Body of pancreas (tissue), 4 donors: ENCODE measurements around the gene FAM43B. TPM values are rescaled to one million over a fixed set of nuclear protein-coding genes. Genes with fewer than 3 reads are reported as not detected.

Experiments
- ATAC-seq: fragments of 150-250 bp; one replicate; pipeline ENCODE4 v1.9.1; 2016
- DNase-seq, 4 donors: peaks; one replicate each; pipeline ENCODE4 v3.0.0-alpha.2; 2019
- H3K27ac ChIP-seq, 4 donors: fragments of 200-600 bp; sonication (generic); 1 replicate in 3 of 4; 2 replicates in 1 of 4; pipeline versions ENCODE4 v1.5.1 to v1.6.1; 2016 to 2019; ENCODE audit warnings: mild to moderate bottlenecking in 1 of 4, mixed read lengths in 1 of 4, moderate library complexity in 1 of 4
- H3K27me3 ChIP-seq, 2 donors: fragments of 200-600 bp; sonication (generic); one replicate each; pipeline ENCODE4 v1.6.0; 2016; ENCODE audit warnings: mild to moderate bottlenecking in 1 of 2
- H3K36me3 ChIP-seq, 2 donors: fragments of 200-600 bp; sonication (generic); replicated peaks in 1 of 2; 2 replicates each; pipeline ENCODE4 v1.5.1; 2016; ENCODE audit warnings: low read depth in 2 of 2; ENCODE audit not compliant: insufficient read depth in 1 of 2
- H3K4me1 ChIP-seq: fragments of 200-600 bp; sonication (generic); one replicate; pipeline ENCODE4 v1.6.0; 2016
- H3K4me3 ChIP-seq, 2 donors: fragments of 200-600 bp; sonication (generic); 1 replicate in 1 of 2; 2 replicates in 1 of 2; pipeline ENCODE4 v1.5.1; 2016 to 2019
- H3K9me3 ChIP-seq, 3 donors: fragments of 200-600 bp; sonication (generic); 1 replicate in 2 of 3; 2 replicates in 1 of 3; pipeline ENCODE4 v1.5.1; 2016
- POLR2A ChIP-seq, 3 donors: fragments of 450-650 bp; IDR thresholded peaks; one replicate each; pipeline ENCODE4 v1.6.1; 2016; ENCODE audit warnings: antibody characterized with exemption in 3 of 3, mild to moderate bottlenecking in 2 of 3
- WGBS, 2 donors: methylation state at CpG; one replicate each; pipeline ENCODE4 v1.1.5; 2017; 5-methylcytosine and 5-hydroxymethylcytosine counted together
- intact Hi-C: fragments of 100-400 bp; cut with DNase I; formaldehyde crosslinking; loops from one replicate; pipeline ENCODE4 v1.15.1; 2023
- total RNA-seq, 2 donors: library from RNA; depleted of rRNA; stranded (reverse); fragments of >200 nt; gene quantifications; one replicate each; pipeline ENCODE4 v1.1.0, GENCODE V29; 2016
- TF ChIP-seq, protein P1 (sequence below), 7 experiments: fragments of 450-650 bp in 4 of 7; fragments of 200-600 bp in 3 of 7; sonication (generic) in 3 of 7; IDR thresholded peaks; one replicate each; pipeline ENCODE4 v1.5.1; 2016 to 2019; ENCODE audit warnings: antibody characterized with exemption in 7 of 7

The FAM43B gene
- total RNA-seq, 2 donors from 2014 or later, result 0.26 to 3.6 TPM

DNA sequence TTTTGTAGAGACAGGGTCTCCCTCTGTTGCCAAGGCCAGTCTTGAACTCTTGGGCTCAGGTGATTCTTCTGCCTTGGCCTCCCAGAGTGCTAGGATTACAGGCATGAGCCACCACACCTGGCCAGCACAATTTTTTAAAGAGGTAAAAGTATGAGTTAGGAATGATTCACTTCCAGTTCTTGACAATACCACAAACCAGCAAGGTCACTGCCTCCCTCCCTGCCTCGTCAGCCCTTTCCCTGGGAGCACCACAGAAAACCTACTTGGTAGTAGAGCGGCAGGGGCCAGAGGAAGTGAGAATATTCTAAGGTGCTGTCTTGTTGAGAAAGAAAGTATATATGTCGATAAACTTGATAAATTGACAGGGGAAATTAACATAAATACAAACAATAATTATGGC lies 25.7 kb downstream of the FAM43B start:
- ATAC-seq (no peak), DNase-seq (no peak)
- H3K27me3 ChIP-seq, result no peaks in the 10 kb centered on the region
- 69 to 77% methylated on average over 3 of the region's 3 CpGs for WGBS, 2 donors
- no peaks in the 10 kb centered on the region for H3K9me3 ChIP-seq
- no peak overlapping the region for H3K27ac ChIP-seq
- H3K36me3 ChIP-seq, result no peaks in the 10 kb centered on the region
- H3K4me1 ChIP-seq, result no peaks in the 10 kb centered on the region
- intact Hi-C loops, result no loop called here
- H3K4me3 ChIP-seq, result no peak overlapping the region
- TF ChIP-seq POLR2A (IDR thresholded peaks at IDR 0.05), result no peak
- TF ChIP-seq, protein P1, sequence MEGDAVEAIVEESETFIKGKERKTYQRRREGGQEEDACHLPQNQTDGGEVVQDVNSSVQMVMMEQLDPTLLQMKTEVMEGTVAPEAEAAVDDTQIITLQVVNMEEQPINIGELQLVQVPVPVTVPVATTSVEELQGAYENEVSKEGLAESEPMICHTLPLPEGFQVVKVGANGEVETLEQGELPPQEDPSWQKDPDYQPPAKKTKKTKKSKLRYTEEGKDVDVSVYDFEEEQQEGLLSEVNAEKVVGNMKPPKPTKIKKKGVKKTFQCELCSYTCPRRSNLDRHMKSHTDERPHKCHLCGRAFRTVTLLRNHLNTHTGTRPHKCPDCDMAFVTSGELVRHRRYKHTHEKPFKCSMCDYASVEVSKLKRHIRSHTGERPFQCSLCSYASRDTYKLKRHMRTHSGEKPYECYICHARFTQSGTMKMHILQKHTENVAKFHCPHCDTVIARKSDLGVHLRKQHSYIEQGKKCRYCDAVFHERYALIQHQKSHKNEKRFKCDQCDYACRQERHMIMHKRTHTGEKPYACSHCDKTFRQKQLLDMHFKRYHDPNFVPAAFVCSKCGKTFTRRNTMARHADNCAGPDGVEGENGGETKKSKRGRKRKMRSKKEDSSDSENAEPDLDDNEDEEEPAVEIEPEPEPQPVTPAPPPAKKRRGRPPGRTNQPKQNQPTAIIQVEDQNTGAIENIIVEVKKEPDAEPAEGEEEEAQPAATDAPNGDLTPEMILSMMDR (IDR thresholded peaks at IDR 0.05), result no peak

DNA sequence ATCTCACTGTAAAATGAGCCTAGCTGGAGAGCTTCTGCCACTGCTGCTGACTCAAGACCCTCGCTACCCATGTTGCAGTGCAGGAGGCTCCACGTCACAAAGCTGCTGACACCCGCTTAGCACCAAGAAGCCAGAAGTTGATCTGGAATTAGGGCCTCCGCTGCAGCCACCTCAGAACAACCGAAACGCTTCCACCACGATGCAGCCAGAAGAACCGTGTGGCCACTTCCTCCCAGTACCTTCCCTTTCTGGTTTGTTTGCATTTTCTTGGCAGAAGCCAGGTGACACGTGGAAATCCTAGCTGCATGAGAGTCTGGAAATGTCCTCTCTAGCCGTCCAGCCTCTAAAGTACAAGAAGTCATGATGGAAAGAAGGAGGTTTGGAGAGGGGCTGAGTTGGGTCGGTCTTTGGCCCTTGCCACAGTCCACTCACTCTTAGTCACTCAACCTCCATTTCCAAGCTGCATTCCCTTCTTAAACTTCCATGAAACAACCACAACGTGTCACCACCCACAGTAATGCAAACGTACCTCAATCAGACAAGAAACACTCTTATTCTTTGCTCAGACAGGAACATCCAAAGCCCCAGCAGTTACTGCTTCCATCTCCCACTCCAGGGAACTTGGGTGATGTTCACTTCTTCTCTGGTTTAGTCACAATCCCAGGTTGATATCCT lies 26.5 kb downstream of the FAM43B start:
- Histone ChIP-seq H3K9me3 (no peaks in the 10 kb centered on the region), H3K4me3 (no peak overlapping the region), H3K27ac (no peak overlapping the region), H3K27me3 (no peaks in the 10 kb centered on the region), H3K4me1 (no peaks in the 10 kb centered on the region), H3K36me3 (no peaks in the 10 kb centered on the region)
- WGBS, 2 donors, result 58 to 68% methylated on average over 13 of the region's 13 CpGs
- intact Hi-C loops, result no loop called here
- ATAC-seq, result no peak
- TF ChIP-seq, protein P1 (IDR thresholded peaks at IDR 0.05), result no peak
- TF ChIP-seq POLR2A (IDR thresholded peaks at IDR 0.05), result no peak
- DNase-seq, result no peak

DNA sequence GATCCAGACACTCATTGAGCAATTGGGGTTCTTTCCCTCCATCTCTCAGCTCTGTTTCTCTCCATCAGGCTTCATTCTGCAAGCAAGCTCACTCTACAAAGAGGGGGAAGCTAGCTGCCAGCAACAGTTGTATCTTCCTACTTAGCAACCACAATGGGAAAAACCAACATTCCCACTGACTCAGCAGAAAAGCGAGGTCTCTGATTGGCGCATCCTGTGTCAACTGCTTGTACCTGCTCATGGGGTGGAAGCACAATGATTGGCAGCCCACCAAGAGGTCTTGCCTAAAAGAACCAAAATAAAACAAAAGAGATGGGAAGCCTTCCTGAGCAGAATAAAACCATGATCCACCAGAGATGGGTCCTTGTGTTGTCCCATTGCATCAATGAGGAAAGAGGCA lies 32.5 kb downstream of the FAM43B start:
- intact Hi-C loops, result no loop called here
- Histone ChIP-seq H3K27me3 (peaks cover 0 to 14% of the 10 kb centered on the region in 2 donors), H3K36me3 (no peaks in the 10 kb centered on the region), H3K4me3 (no peak overlapping the region), H3K27ac (no peak overlapping the region), H3K9me3 (no peaks in the 10 kb centered on the region), H3K4me1 (no peaks in the 10 kb centered on the region)
- 36 to 37% methylated on average over 2 of the region's 2 CpGs for WGBS, 2 donors
- no peak for DNase-seq
- ATAC-seq, result no peak
- no peak for TF ChIP-seq POLR2A (IDR thresholded peaks at IDR 0.05)
- TF ChIP-seq, protein P1 (IDR thresholded peaks at IDR 0.05), result no peak

DNA sequence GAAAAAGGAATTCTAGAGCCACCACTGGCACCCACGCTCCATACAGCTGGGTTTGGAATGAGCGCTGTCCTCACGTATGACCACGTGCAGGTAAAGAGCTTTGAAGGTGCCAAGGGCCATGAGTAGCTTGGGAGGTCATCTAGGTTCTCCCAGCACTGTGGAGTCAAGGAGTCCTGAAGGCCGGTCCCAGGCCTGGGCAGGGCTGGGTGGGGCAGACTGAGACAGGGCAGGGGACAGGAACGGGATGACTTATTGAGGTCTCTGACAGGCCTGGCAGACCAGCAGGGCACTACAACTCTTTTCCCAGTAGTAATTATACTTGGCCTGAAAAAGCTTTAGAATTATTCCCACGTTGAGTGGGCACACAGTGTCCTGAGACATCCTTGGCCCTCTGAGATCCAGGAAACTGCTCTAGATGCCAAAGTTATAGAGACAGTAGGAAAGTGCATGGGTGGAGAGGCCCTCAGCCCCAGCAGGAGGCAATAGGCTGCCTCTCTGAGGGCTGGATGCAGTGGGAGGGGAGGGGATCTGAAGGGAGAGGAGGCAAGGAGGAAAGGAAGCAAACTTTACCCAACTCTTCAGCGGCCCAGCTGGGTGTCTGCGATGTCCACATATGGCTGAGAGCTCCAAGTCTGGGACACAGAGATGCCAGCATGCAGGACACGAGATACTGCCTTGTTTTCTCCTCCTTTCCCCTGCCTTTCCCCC lies 34.7 kb downstream of the FAM43B start:
- Histone ChIP-seq H3K4me1 (no peaks in the 10 kb centered on the region), H3K27me3 (peaks cover 0 to 14% of the 10 kb centered on the region in 2 donors), H3K4me3 (no peak overlapping the region), H3K9me3 (no peaks in the 10 kb centered on the region), H3K36me3 (no peaks in the 10 kb centered on the region), H3K27ac (no peak overlapping the region)
- intact Hi-C loops, result no loop called here
- no peak for DNase-seq
- TF ChIP-seq, protein P1 (IDR thresholded peaks at IDR 0.05), result no peak
- no peak for TF ChIP-seq POLR2A (IDR thresholded peaks at IDR 0.05)
- WGBS, 2 donors, result 54 to 60% methylated on average over 7 to 9 of the region's 10 CpGs
- ATAC-seq, result no peak
